Smooth muscle cell (in vitro differentiated cells): ENCODE results near the gene NOTCH1. TPM values are rescaled to one million over a fixed set of nuclear protein-coding genes. Genes with fewer than 3 reads are reported as not detected.

Source experiments
- DNase-seq: peaks from one replicate; lab custom pipeline; 2025; ENCODE audit not compliant: unreplicated experiment; lab: John Stamatoyannopoulos, UW
- H2AFZ ChIP-seq: fragments of 200-600 bp; sonication (generic); 2 replicates; pipeline ENCODE4 v1.6.0; 2016; ENCODE audit warnings: antibody characterized with exemption, low read depth, mild to moderate bottlenecking
- H3F3A ChIP-seq: fragments of 200-600 bp; sonication (generic); 2 replicates; pipeline ENCODE4 v1.6.0; 2017; ENCODE audit warnings: antibody characterized with exemption, low read depth
- H3K27ac ChIP-seq: fragments of 200-600 bp; sonication (generic); 2 replicates; pipeline ENCODE4 v1.5.1; 2016; ENCODE audit warnings: low read depth, mild to moderate bottlenecking
- H3K27me3 ChIP-seq: fragments of 200-600 bp; sonication (generic); 2 replicates; pipeline ENCODE4 v1.6.1; 2016; ENCODE audit warnings: low read depth, mild to moderate bottlenecking
- H3K36me3 ChIP-seq: fragments of 200-600 bp; sonication (generic); 2 replicates; pipeline ENCODE4 v1.5.1; 2016; ENCODE audit warnings: low read depth
- H3K4me1 ChIP-seq: fragments of 200-600 bp; sonication (generic); 2 replicates; pipeline ENCODE4 v1.5.1; 2016; ENCODE audit warnings: low read depth
- H3K4me2 ChIP-seq: fragments of 200-600 bp; sonication (generic); 2 replicates; pipeline ENCODE4 v1.6.0; 2016; ENCODE audit warnings: mild to moderate bottlenecking
- H3K4me3 ChIP-seq: fragments of 200-600 bp; sonication (generic); 2 replicates; pipeline ENCODE4 v1.5.1; 2016; ENCODE audit warnings: mild to moderate bottlenecking
- H3K79me2 ChIP-seq: fragments of 200-600 bp; sonication (generic); 2 replicates; pipeline ENCODE4 v1.6.0; 2016; ENCODE audit warnings: low read depth, mild to moderate bottlenecking
- H3K9ac ChIP-seq: fragments of 200-600 bp; sonication (generic); 2 replicates; pipeline ENCODE4 v1.6.0; 2016; ENCODE audit warnings: low read depth
- H3K9me3 ChIP-seq: fragments of 200-600 bp; sonication (generic); replicated peaks from 2 replicates; pipeline ENCODE4 v1.5.1; 2016; ENCODE audit warnings: low read depth
- H4K20me1 ChIP-seq: fragments of 200-600 bp; sonication (generic); 2 replicates; pipeline ENCODE4 v1.6.0; 2016; ENCODE audit warnings: low read depth
- WGBS: methylation state at CpG from one replicate; pipeline ENCODE4 v1.1.7; 2016; ENCODE audit warnings: low lambda C conversion rate; 5-methylcytosine and 5-hydroxymethylcytosine counted together
- polyA plus RNA-seq: library from polyadenylated mRNA; unstranded; fragments of >200 nt; fragmentation: Nextera tagmentation; extraction: Ambion mirVana; gene quantifications from 2 replicates; pipeline ENCODE4 v1.2.1, GENCODE V29; 2016
- total RNA-seq: library from RNA; depleted of rRNA; stranded (reverse); fragments of >200 nt; gene quantifications from 2 replicates; pipeline ENCODE4 v1.2.3, GENCODE V29; 2014
- TF ChIP-seq, protein P1 (sequence below): fragments of 200-600 bp; sonication (generic); IDR thresholded peaks from 2 replicates; pipeline ENCODE4 v1.5.1; 2017; ENCODE audit warnings: borderline replicate concordance, mild to moderate bottlenecking, antibody characterized with exemption; ENCODE audit not compliant: insufficient read depth, poor library complexity, severe bottlenecking

NOTCH1 gene
- total and polyA plus RNA-seq, 2 experiments from 2014 or later: 7.2 to 13.2 TPM

DNA sequence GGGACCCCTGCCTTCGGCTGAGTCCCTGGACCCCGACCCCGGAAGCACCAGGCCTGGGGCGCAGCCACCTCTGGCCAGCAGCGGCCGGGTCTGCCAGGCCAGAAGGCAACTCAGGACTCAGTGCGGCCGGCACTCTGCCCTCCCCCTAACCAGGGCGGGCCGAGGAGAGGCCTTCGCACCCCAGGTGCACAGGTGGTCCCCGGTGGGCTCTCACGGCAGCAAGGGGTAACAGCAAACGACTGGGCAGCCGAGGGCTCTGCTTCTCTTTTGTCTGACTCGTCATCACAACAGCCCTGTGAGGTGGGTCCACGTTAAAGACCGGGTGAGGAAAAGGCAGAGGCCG lies 20.7 kb upstream of the NOTCH1 start:
- Histone ChIP-seq H3K27me3 (no peaks in the 10 kb centered on the region), H2AFZ (no peak overlapping the region), H3K4me1 (peaks cover 33% of the 10 kb centered on the region), H3K4me3 (no peak overlapping the region), H4K20me1 (no peaks in the 10 kb centered on the region), H3F3A (no peaks in the 10 kb centered on the region), H3K36me3 (no peaks in the 10 kb centered on the region), H3K9me3 (no peaks in the 10 kb centered on the region), H3K9ac (no peak overlapping the region), H3K4me2 (no peak overlapping the region), H3K79me2 (no peaks in the 10 kb centered on the region), H3K27ac (no peak overlapping the region)
- TF ChIP-seq, protein P1, sequence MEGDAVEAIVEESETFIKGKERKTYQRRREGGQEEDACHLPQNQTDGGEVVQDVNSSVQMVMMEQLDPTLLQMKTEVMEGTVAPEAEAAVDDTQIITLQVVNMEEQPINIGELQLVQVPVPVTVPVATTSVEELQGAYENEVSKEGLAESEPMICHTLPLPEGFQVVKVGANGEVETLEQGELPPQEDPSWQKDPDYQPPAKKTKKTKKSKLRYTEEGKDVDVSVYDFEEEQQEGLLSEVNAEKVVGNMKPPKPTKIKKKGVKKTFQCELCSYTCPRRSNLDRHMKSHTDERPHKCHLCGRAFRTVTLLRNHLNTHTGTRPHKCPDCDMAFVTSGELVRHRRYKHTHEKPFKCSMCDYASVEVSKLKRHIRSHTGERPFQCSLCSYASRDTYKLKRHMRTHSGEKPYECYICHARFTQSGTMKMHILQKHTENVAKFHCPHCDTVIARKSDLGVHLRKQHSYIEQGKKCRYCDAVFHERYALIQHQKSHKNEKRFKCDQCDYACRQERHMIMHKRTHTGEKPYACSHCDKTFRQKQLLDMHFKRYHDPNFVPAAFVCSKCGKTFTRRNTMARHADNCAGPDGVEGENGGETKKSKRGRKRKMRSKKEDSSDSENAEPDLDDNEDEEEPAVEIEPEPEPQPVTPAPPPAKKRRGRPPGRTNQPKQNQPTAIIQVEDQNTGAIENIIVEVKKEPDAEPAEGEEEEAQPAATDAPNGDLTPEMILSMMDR: no peak
- DNase-seq: no peak
- 88% methylated on average over 19 of the region's 19 CpGs for WGBS

GRCh38 chr9:136565715-136566552 lies 20.1 kb upstream of the NOTCH1 start:
- TF ChIP-seq, protein P1: no peak
- Histone ChIP-seq H4K20me1 (no peaks in the 10 kb centered on the region), H3K4me1 (peaks cover 29% of the 10 kb centered on the region), H3K27ac (no peak overlapping the region), H3K79me2 (no peaks in the 10 kb centered on the region), H3K4me3 (no peak overlapping the region), H3K9me3 (no peaks in the 10 kb centered on the region), H3F3A (no peaks in the 10 kb centered on the region), H3K4me2 (peak overlapping the region; percentile 54), H3K9ac (no peak overlapping the region), H3K36me3 (no peaks in the 10 kb centered on the region), H3K27me3 (no peaks in the 10 kb centered on the region), H2AFZ (no peak overlapping the region)
- 89% methylated on average over 26 of the region's 26 CpGs for WGBS
- no peak for DNase-seq

DNA sequence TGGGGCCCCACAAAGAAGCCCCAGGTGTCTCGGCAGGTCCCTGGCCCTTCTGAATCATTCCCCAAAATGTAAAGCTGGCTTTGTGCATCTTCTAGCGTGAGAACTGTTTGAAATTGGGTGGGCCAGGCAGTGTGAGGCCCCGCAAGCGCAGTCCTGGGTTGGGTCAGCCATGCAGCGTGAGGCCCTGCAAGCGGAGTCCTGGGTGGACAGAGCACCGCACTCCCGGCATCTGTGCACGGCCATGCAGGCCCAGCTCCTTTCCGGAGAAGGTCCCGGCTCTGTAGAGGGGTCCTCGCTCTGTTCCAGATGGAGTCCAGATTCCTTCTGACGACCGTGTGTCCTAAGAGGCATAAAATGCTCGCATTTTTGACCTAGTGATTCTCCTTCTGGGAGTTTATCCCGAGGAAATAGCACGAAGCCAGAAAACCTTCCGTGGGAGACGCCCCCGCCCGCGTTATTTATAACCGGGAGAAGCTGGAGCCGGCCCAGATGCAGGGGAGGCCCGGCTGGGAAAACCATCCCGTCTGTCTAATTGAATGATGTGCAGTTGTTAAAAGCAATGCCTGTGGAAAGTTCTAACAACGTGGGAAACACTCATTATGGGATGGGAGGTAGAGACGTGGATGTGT lies 19.4 kb upstream of the NOTCH1 start:
- no peaks in the 10 kb centered on the region for H4K20me1 ChIP-seq
- H3K4me3 ChIP-seq: no peak overlapping the region
- WGBS: 51% methylated on average over 28 of the region's 28 CpGs
- peak overlapping the region; percentile 33 for H2AFZ ChIP-seq
- TF ChIP-seq, protein P1: no peak
- no peak for DNase-seq
- no peaks in the 10 kb centered on the region for H3K9me3 ChIP-seq
- H3K79me2 ChIP-seq: no peaks in the 10 kb centered on the region
- H3K9ac ChIP-seq: no peak overlapping the region
- H3K4me1 ChIP-seq: peaks cover 22% of the 10 kb centered on the region
- no peaks in the 10 kb centered on the region for H3K27me3 ChIP-seq
- H3K27ac ChIP-seq: no peak overlapping the region
- peak overlapping the region; percentile 54 for H3K4me2 ChIP-seq
- H3K36me3 ChIP-seq: no peaks in the 10 kb centered on the region
- no peaks in the 10 kb centered on the region for H3F3A ChIP-seq
